Astrocyte (in vitro differentiated cells and primary cell): ENCODE measurements around the gene PADI3. TPM values are rescaled to one million over a fixed set of nuclear protein-coding genes. Genes with fewer than 3 reads are reported as not detected.
A peak's percentile ranks its signal among the peaks of the same experiment; 100 is the strongest.

Experiments used
- DNase-seq: peaks from one replicate; pipeline ENCODE4 v3.0.0-alpha.2; 2010; ENCODE audit warnings: low read depth
- FAIRE-seq: peaks from 2 replicates; lab custom pipeline; 2011; peaks lifted over from hg19 to GRCh38; lab: Jason Lieb, UNC
- H2AFZ ChIP-seq: 2 replicates; pipeline ENCODE4 v1.6.0; 2012; ENCODE audit warnings: low read depth, low read length, inconsistent platforms
- H3K27ac ChIP-seq: 2 replicates; pipeline ENCODE4 v1.5.1; 2011; ENCODE audit warnings: low read depth, low read length, inconsistent platforms
- H3K27me3 ChIP-seq: 2 replicates; pipeline ENCODE4 v1.6.0; 2011; ENCODE audit warnings: low read length, inconsistent platforms; ENCODE audit not compliant: insufficient read depth
- H3K36me3 ChIP-seq: 2 replicates; pipeline ENCODE4 v1.5.1; 2011; ENCODE audit warnings: low read length, inconsistent platforms; ENCODE audit not compliant: insufficient read depth
- H3K4me1 ChIP-seq: 2 replicates; pipeline ENCODE4 v1.5.1; 2011; ENCODE audit warnings: low read length, inconsistent platforms; ENCODE audit not compliant: insufficient read depth
- H3K4me2 ChIP-seq: 2 replicates; pipeline ENCODE4 v1.6.0; 2012; ENCODE audit warnings: low read length, inconsistent platforms
- H3K4me3 ChIP-seq: 2 replicates; pipeline ENCODE4 v1.5.1; 2011; ENCODE audit warnings: low read depth, mild to moderate bottlenecking, low read length, inconsistent platforms; ENCODE audit not compliant: insufficient read depth
- H3K79me2 ChIP-seq: 2 replicates; pipeline ENCODE4 v1.6.0; 2012; ENCODE audit warnings: mild to moderate bottlenecking, low read length, inconsistent platforms; ENCODE audit not compliant: insufficient read depth
- H3K9ac ChIP-seq: 2 replicates; pipeline ENCODE4 v1.6.0; 2012; ENCODE audit warnings: mild to moderate bottlenecking, low read length, inconsistent platforms
- H3K9me3 ChIP-seq: 2 replicates; pipeline ENCODE4 v1.5.1; 2012; ENCODE audit warnings: low read depth, mild to moderate bottlenecking, low read length, inconsistent platforms; ENCODE audit not compliant: insufficient read depth
- H4K20me1 ChIP-seq: 2 replicates; pipeline ENCODE4 v1.6.0; 2012; ENCODE audit warnings: low read length, inconsistent platforms; ENCODE audit not compliant: insufficient read depth
- H3K27ac Mint-ChIP-seq: one replicate; pipeline ENCODE4 v1.8.0; 2021; ENCODE audit warnings: mild to moderate bottlenecking, mixed read lengths; ENCODE audit not compliant: unreplicated experiment
- H3K27me3 Mint-ChIP-seq: one replicate; pipeline ENCODE4 v1.8.0; 2021; ENCODE audit warnings: low read depth, mixed read lengths; ENCODE audit not compliant: unreplicated experiment
- H3K36me3 Mint-ChIP-seq: one replicate; pipeline ENCODE4 v1.8.0; 2021; ENCODE audit warnings: low read depth, mixed read lengths; ENCODE audit not compliant: unreplicated experiment
- H3K4me1 Mint-ChIP-seq: one replicate; pipeline ENCODE4 v1.8.0; 2021; ENCODE audit warnings: low read depth, mixed read lengths; ENCODE audit not compliant: unreplicated experiment
- H3K4me3 Mint-ChIP-seq: one replicate; pipeline ENCODE4 v1.8.0; 2021; ENCODE audit warnings: mild to moderate bottlenecking, moderate library complexity, mixed read lengths; ENCODE audit not compliant: unreplicated experiment
- H3K9me3 Mint-ChIP-seq: one replicate; pipeline ENCODE4 v1.8.0; 2021; ENCODE audit warnings: mild to moderate bottlenecking, mixed read lengths; ENCODE audit not compliant: unreplicated experiment
- EZH2 ChIP-seq: IDR thresholded peaks from 2 replicates; pipeline ENCODE4 v1.6.1; 2012; ENCODE audit warnings: mild to moderate bottlenecking, low read length, inconsistent platforms; ENCODE audit not compliant: insufficient read depth
- total RNA-seq: library from RNA; stranded (reverse); gene quantifications from 2 replicates; pipeline ENCODE4 v1.2.1, GENCODE V29; 2021
- TF ChIP-seq, protein P1 (sequence below): IDR thresholded peaks from 2 replicates; pipeline ENCODE4 v1.5.1; 2011; ENCODE audit warnings: low read depth, mild to moderate bottlenecking, inconsistent platforms, low read length, moderate library complexity; ENCODE audit not compliant: insufficient read depth

PADI3 gene
- total RNA-seq, 1 donor from 2014 or later: 0.09 TPM

GRCh38 chr1:17204546-17205440 is 44.1 kb upstream of the PADI3 start, which contains the start of gene PADI1:
Gene PADI1, plus strand, starts transcription at chr1:17205128. Its CDS starts 90 bp downstream, at chr1:17205218.
- no peaks in the 10 kb centered on the region for H3K9me3 Mint-ChIP-seq
- no peak within 1 kb of the TSS for H3K9ac ChIP-seq
- no peaks in the 10 kb centered on the region for H4K20me1 ChIP-seq
- H3K4me1 Mint-ChIP-seq: peaks cover 23% of the 10 kb centered on the region
- DNase-seq (no peak), FAIRE-seq (no peak)
- H3K27me3 ChIP-seq: no peaks in the 10 kb centered on the region
- no peak within 1 kb of the TSS for H2AFZ ChIP-seq
- no peaks in the 10 kb centered on the region for H3K36me3 ChIP-seq
- peaks cover 2% of the 10 kb centered on the region for H3K36me3 Mint-ChIP-seq
- peaks cover 23% of the 10 kb centered on the region for H3K4me1 ChIP-seq
- H3K27me3 Mint-ChIP-seq: peaks cover 21% of the 10 kb centered on the region
- TF ChIP-seq, protein P1, sequence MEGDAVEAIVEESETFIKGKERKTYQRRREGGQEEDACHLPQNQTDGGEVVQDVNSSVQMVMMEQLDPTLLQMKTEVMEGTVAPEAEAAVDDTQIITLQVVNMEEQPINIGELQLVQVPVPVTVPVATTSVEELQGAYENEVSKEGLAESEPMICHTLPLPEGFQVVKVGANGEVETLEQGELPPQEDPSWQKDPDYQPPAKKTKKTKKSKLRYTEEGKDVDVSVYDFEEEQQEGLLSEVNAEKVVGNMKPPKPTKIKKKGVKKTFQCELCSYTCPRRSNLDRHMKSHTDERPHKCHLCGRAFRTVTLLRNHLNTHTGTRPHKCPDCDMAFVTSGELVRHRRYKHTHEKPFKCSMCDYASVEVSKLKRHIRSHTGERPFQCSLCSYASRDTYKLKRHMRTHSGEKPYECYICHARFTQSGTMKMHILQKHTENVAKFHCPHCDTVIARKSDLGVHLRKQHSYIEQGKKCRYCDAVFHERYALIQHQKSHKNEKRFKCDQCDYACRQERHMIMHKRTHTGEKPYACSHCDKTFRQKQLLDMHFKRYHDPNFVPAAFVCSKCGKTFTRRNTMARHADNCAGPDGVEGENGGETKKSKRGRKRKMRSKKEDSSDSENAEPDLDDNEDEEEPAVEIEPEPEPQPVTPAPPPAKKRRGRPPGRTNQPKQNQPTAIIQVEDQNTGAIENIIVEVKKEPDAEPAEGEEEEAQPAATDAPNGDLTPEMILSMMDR: no peak
- no peak for TF ChIP-seq EZH2
- no peaks in the 10 kb centered on the region for H3K9me3 ChIP-seq
- no peak within 1 kb of the TSS for H3K4me3 Mint-ChIP-seq
- H3K27ac ChIP-seq: no peak within 1 kb of the TSS
- H3K4me3 ChIP-seq: no peak within 1 kb of the TSS
- no peak within 1 kb of the TSS for H3K4me2 ChIP-seq
- no peaks in the 10 kb centered on the region for H3K79me2 ChIP-seq
- H3K27ac Mint-ChIP-seq: peak within 1 kb of the TSS; percentile 50

GRCh38 chr1:17205652-17206051 is 43.2 kb upstream of the PADI3 start:
- TF ChIP-seq, protein P1: no peak
- TF ChIP-seq EZH2: no peak
- H3K4me1 ChIP-seq: peaks cover 27% of the 10 kb centered on the region
- Mint-ChIP-seq H3K4me1 (peaks cover 27% of the 10 kb centered on the region), H3K9me3 (no peaks in the 10 kb centered on the region), H3K27ac (peak overlapping the region; percentile 50), H3K36me3 (peaks cover 2% of the 10 kb centered on the region), H3K27me3 (peaks cover 21% of the 10 kb centered on the region), H3K4me3 (no peak overlapping the region)
- H2AFZ ChIP-seq: no peak overlapping the region
- no peaks in the 10 kb centered on the region for H3K36me3 ChIP-seq
- no peak overlapping the region for H3K9ac ChIP-seq
- no peak overlapping the region for H3K4me2 ChIP-seq
- no peaks in the 10 kb centered on the region for H3K79me2 ChIP-seq
- H3K4me3 ChIP-seq: no peak overlapping the region
- no peaks in the 10 kb centered on the region for H4K20me1 ChIP-seq
- no peaks in the 10 kb centered on the region for H3K27me3 ChIP-seq
- H3K27ac ChIP-seq: no peak overlapping the region
- no peak for FAIRE-seq
- no peaks in the 10 kb centered on the region for H3K9me3 ChIP-seq
- no peak for DNase-seq

DNA sequence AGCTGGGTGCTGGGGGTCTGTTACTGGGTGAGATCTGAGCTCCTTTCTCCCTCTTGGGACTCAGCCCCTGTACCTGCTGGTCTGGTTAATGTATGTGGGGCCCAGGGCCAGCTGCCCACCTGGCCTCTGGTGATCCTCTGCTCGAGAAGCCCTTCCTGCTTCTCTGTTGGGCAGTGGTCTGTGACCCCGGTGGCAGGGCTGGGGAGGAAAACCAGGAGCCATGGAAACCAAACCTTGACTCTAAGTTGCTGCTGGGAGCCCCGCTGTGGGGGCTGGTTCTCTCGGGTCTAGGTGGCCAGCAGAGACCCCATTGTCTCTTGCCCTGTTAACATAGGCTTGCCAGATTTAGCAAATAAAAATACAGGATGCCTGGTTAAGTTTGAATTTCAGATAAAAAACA is 42.7 kb upstream of the PADI3 start:
- H3K36me3 Mint-ChIP-seq: peaks cover 2% of the 10 kb centered on the region
- Histone ChIP-seq H3K79me2 (no peaks in the 10 kb centered on the region), H3K4me2 (no peak overlapping the region), H3K36me3 (no peaks in the 10 kb centered on the region), H3K9ac (no peak overlapping the region), H3K4me1 (peaks cover 27% of the 10 kb centered on the region), H3K27ac (no peak overlapping the region), H3K9me3 (no peaks in the 10 kb centered on the region), H3K27me3 (no peaks in the 10 kb centered on the region), H4K20me1 (no peaks in the 10 kb centered on the region), H2AFZ (no peak overlapping the region), H3K4me3 (no peak overlapping the region)
- no peak overlapping the region for H3K27ac Mint-ChIP-seq
- H3K4me1 Mint-ChIP-seq: peaks cover 24% of the 10 kb centered on the region
- DNase-seq (no peak), FAIRE-seq (no peak)
- peaks cover 21% of the 10 kb centered on the region for H3K27me3 Mint-ChIP-seq
- no peaks in the 10 kb centered on the region for H3K9me3 Mint-ChIP-seq
- no peak for TF ChIP-seq EZH2
- TF ChIP-seq, protein P1: no peak
- H3K4me3 Mint-ChIP-seq: no peak overlapping the region
